Hypothalamus (tissue), 51 donors: ENCODE results near the gene RALGAPA2.

ENCODE experiments used
- DNase-seq, 51 donors: peaks; one replicate each; lab custom pipeline; 2025; lab: John Stamatoyannopoulos, UW

RALGAPA2 gene

GRCh38 chr20:20391115-20391514 is 321.3 kb downstream of the RALGAPA2 start:
- DNase-seq: no peak

GRCh38 chr20:20390393-20390792 is 322.1 kb downstream of the RALGAPA2 start:
- DNase-seq: no peak

GRCh38 chr20:20386192-20386591 is 326.3 kb downstream of the RALGAPA2 start:
- DNase-seq: no peak

GRCh38 chr20:20375862-20376261 is 336.6 kb downstream of the RALGAPA2 start:
- no peak for DNase-seq

GRCh38 chr20:20373091-20373571 is 339.3 kb downstream of the RALGAPA2 start:
- peak in 3 of 51 donors; percentile 18 to 40 (median 18) for DNase-seq

- DNase-seq: no peak
Measured at GRCh38 chr20:20371681-20372080, 340.8 kb downstream of the RALGAPA2 start.

- DNase-seq: no peak
Measured at GRCh38 chr20:20371083-20371482, 341.4 kb downstream of the RALGAPA2 start.

- DNase-seq: peak in 1 of 51 donors; percentile 34
Measured at GRCh38 chr20:20370094-20370575, 342.3 kb downstream of the RALGAPA2 start.

GRCh38 chr20:20369250-20370093 is 343.0 kb downstream of the RALGAPA2 start:
- DNase-seq: peak in 5 of 51 donors; percentile 11 to 48 (median 33)

GRCh38 chr20:20368418-20369249 is 343.8 kb downstream of the RALGAPA2 start:
- peak in 1 of 51 donors; percentile 39 for DNase-seq

- DNase-seq: peak in 19 of 51 donors; percentile 18 to 74 (median 53)
Measured at GRCh38 chr20:20367575-20368417, 344.6 kb downstream of the RALGAPA2 start, which contains the start of gene INSM1. TSS of gene INSM1 (plus strand) at chr20:20368104. CDS start at chr20:20368268, 164 bp downstream.

GRCh38 chr20:20366876-20367574 is 345.4 kb downstream of the RALGAPA2 start:
- DNase-seq: peak in 3 of 51 donors; percentile 28 to 59 (median 55)

GRCh38 chr20:20366551-20366875 is 345.9 kb downstream of the RALGAPA2 start:
- DNase-seq: no peak

GRCh38 chr20:20365480-20366161 is 346.8 kb downstream of the RALGAPA2 start:
- DNase-seq: no peak

GRCh38 chr20:20364593-20365479 is 347.6 kb downstream of the RALGAPA2 start:
- no peak for DNase-seq

GRCh38 chr20:20363799-20364592 is 348.4 kb downstream of the RALGAPA2 start:
- DNase-seq: peak in 1 of 51 donors; percentile 6

GRCh38 chr20:20363434-20363798 is 349.0 kb downstream of the RALGAPA2 start:
- no peak for DNase-seq
